ENCODE data around the gene TBRG1.
"Not testable (repeated sequence)": the region's sequence is repeated elsewhere in the genome, so short reads cannot be mapped to it uniquely, and the experiment has no call there.

The TBRG1 gene

GRCh38 chr11:124602193-124602592, 20.5 kb upstream of the TBRG1 start:
- TF ChIP-seq CTCF (IDR thresholded peaks at IDR 0.05; ENCODE audit: insufficient read depth, missing control alignments) = no peak
- DNase-seq (ENCODE audit: insufficient read length, low spot score) = no peak
- no peak for FAIRE-seq

- not testable (repeated sequence) for DNase-seq (ENCODE audit: insufficient read length, low spot score); FAIRE-seq
These were observed 19.9 kb upstream of the TBRG1 start for GRCh38 chr11:124602723-124603122.

GRCh38 chr11:124605719-124606118, 16.9 kb upstream of the TBRG1 start:
- DNase-seq (ENCODE audit: insufficient read length, low spot score) (no peak), FAIRE-seq (no peak)
- no peak for TF ChIP-seq CTCF (IDR thresholded peaks at IDR 0.05; ENCODE audit: insufficient read depth, missing control alignments)

GRCh38 chr11:124608147-124608546, 14.5 kb upstream of the TBRG1 start:
- FAIRE-seq = no peak
- DNase-seq (ENCODE audit: insufficient read length, low spot score) = no peak
- no peak for TF ChIP-seq CTCF (IDR thresholded peaks at IDR 0.05; ENCODE audit: insufficient read depth, missing control alignments)

GRCh38 chr11:124610295-124610694, 12.4 kb upstream of the TBRG1 start:
- DNase-seq (ENCODE audit: insufficient read length, low spot score) (no peak), FAIRE-seq (no peak)
- no peak for TF ChIP-seq CTCF (IDR thresholded peaks at IDR 0.05; ENCODE audit: insufficient read depth, missing control alignments)

GRCh38 chr11:124611064-124611463, 11.6 kb upstream of the TBRG1 start, which contains the start of gene PANX3:
Gene PANX3 (plus strand): TSS chr11:124611428. CDS start chr11:124611557, 129 bp downstream.
- no peak for FAIRE-seq
- no peak for TF ChIP-seq CTCF (IDR thresholded peaks at IDR 0.05; ENCODE audit: insufficient read depth, missing control alignments)
- DNase-seq (ENCODE audit: insufficient read length, low spot score) = no peak

- DNase-seq (ENCODE audit: insufficient read length, low spot score) = no peak
- FAIRE-seq = no peak
- TF ChIP-seq CTCF (IDR thresholded peaks at IDR 0.05; ENCODE audit: insufficient read depth, missing control alignments) = no peak
These were observed 10.6 kb upstream of the TBRG1 start for GRCh38 chr11:124612045-124612444.
